Rectal smooth muscle tissue (tissue), 1 donor: ENCODE data around the gene RNASET2.
"Not testable (repeated sequence)": the region's sequence is repeated elsewhere in the genome, so short reads cannot be mapped to it uniquely, and the experiment has no call there.

Source experiments
- H3K27ac ChIP-seq: one replicate; pipeline ENCODE4 v1.7.0; 2013; ENCODE audit warnings: low read depth, low read length, inconsistent platforms
- H3K27me3 ChIP-seq: one replicate; pipeline ENCODE4 v1.7.0; 2013; ENCODE audit warnings: low read length; ENCODE audit not compliant: control insufficient read depth, insufficient read depth
- H3K36me3 ChIP-seq: one replicate; pipeline ENCODE4 v1.7.0; 2013; ENCODE audit warnings: low read length; ENCODE audit not compliant: control insufficient read depth, insufficient read depth
- H3K4me1 ChIP-seq: one replicate; pipeline ENCODE4 v1.7.0; 2013; ENCODE audit warnings: low read length; ENCODE audit not compliant: control insufficient read depth, insufficient read depth
- H3K4me3 ChIP-seq: one replicate; pipeline ENCODE4 v1.7.0; 2013; ENCODE audit warnings: low read length
- H3K9ac ChIP-seq: one replicate; pipeline ENCODE4 v1.7.0; 2013; ENCODE audit warnings: low read length

RNASET2 gene

DNA sequence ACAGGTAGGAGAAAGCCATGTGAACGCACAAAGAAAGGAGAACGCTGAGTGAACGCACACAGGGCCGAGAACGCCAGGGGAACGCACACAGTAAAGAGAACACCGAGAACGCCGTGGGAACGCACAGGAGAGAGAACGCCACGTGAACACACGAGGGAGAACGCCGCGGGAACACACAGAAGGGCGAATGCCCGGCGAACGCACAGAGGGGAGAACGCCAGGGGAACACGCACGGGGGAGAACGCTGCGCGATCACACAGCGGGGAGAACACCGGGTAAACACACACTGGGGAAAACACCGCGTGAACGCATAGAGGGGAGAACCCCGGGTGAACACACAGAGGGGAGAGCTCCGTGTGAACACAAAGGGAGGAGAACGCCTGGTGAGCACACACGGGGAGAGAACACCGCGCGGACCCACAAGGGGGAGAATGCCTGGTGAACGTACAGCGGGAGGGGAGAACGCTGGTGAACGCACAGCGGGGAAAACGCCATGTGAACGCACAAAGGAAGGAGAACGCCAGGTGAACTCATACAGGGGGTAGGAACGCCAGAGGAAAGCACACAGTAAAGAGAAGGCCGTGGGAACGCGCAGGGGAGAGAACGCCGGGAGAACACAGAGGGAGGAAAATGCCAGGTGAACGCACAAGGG, 55.3 kb downstream of the RNASET2 start:
- no peaks in the 10 kb centered on the region for H3K36me3 ChIP-seq
- no peak overlapping the region for H3K27ac ChIP-seq
- H3K4me3 ChIP-seq = no peak overlapping the region
- H3K27me3 ChIP-seq = no peaks in the 10 kb centered on the region
- H3K9ac ChIP-seq = no peak overlapping the region
- no peaks in the 10 kb centered on the region for H3K4me1 ChIP-seq

DNA sequence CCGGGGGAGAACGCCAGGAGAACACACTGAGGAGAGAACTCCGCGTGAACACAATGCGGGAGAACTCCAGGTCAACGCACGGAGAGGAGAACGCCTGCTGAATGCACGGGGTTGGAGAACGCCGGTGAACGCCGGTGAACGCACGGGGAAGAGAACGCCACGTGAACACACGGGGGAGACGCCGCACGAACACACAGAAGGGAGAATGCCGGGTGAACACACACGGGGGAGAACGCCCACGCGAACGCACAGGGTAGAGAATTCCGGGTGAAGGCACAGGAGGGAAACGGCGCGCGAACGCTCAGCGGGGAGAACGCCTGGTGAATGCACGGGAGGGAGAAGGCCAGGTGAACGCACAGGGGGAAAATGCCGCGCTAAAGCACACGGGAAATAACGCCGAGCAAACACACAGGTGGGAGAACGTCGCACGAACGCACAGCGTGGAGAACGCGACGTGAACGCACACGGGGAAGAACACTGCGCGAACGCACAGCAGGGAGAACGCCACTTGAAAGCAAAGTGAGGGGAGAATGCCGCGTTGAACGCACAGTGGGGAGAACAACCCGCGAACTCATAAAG, 56.1 kb downstream of the RNASET2 start:
- Histone ChIP-seq H3K9ac (no peak overlapping the region), H3K27ac (no peak overlapping the region), H3K4me3 (no peak overlapping the region), H3K4me1 (no peaks in the 10 kb centered on the region), H3K27me3 (no peaks in the 10 kb centered on the region), H3K36me3 (no peaks in the 10 kb centered on the region)

DNA sequence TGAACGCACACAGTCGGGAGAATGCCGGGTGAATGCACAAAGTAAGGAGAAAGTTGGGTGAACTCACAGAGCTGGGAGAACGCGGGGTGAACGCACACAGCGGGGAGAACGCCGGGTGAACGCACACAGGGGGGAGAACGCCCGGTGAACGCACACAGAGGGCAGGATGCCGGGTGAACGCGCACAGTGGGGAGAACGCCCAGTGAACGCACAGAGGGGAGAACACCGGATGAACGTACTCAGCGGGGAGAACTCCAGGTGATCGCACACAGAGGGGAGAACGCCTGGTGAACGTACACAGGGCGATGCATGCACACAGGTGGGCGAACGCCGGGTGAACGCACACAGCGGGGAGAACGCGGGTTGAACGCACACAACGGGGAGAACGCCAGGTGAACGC, 57.4 kb downstream of the RNASET2 start:
- no peaks in the 10 kb centered on the region for H3K4me1 ChIP-seq
- no peaks in the 10 kb centered on the region for H3K36me3 ChIP-seq
- no peaks in the 10 kb centered on the region for H3K27me3 ChIP-seq
- H3K9ac ChIP-seq = no peak overlapping the region
- H3K27ac ChIP-seq = no peak overlapping the region
- H3K4me3 ChIP-seq = no peak overlapping the region

- not testable (repeated sequence) for H3K4me3 ChIP-seq, H3K4me1 ChIP-seq, H3K9ac ChIP-seq, H3K27ac ChIP-seq, H3K27me3 ChIP-seq, H3K36me3 ChIP-seq
These were observed 61.7 kb downstream of the RNASET2 start for GRCh38 chr6:166894614-166895013.

DNA sequence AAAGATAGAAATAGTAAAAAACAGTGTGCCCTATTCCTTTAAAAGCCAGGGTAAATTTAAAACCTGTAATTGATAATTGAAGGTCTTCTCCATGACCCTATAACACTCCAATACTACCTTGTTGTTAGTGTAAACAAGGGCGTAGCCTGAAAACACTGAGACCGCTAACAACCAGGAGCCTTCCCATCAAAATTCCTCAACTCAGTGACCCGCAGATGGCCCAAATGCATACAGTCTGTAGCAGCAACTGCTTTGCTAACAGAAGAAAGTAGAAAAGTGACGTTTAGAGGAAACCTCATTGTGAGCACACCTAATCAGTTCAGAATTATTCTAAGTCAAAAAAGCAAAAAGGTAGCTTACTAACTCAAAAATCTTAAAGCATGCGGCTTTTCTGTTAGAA, 63.9 kb downstream of the RNASET2 start:
- not testable (repeated sequence) for H3K9ac ChIP-seq, H3K36me3 ChIP-seq, H3K27ac ChIP-seq, H3K4me3 ChIP-seq, H3K4me1 ChIP-seq, H3K27me3 ChIP-seq

DNA sequence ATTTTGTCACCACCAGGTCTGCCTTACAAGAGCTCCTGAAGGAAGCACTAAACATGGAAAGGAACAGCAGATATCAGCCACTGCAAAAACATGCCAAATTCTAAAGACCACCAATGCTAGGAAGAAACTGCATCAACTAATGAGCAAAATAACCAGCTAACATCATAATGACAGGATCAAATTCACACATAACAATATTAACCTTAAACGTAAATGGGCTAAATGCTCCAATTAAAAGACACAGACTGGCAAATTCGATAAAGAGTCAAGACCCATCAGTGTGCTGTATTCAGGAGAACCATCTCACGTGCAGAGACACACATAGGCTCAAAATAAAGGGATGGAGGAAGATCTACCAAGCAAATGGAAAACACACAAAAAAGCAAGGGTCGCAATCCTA, 69.6 kb downstream of the RNASET2 start:
- not testable (repeated sequence) for H3K4me3 ChIP-seq, H3K4me1 ChIP-seq, H3K27ac ChIP-seq, H3K9ac ChIP-seq, H3K27me3 ChIP-seq, H3K36me3 ChIP-seq

DNA sequence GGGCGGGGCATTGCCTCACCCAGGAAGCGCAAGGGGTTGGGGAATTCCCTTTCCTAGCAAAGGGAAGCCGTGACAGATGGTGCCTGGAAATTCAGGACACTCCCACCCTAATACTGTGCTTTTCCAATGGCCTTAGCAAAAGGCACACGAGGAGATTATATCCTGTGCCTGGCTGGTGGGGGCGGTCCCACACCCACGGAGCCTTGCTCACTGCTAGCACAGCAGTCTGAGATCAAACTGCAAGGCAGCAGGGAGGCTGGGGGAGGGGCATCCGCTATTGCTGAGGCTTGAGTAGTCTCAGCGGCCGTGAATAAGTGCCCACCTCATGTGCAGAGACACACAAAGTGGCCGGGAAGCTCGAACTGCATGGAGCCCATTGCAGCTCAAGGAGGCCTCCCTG, 71.4 kb downstream of the RNASET2 start:
- not testable (repeated sequence) for H3K4me3 ChIP-seq, H3K4me1 ChIP-seq, H3K9ac ChIP-seq, H3K27me3 ChIP-seq, H3K36me3 ChIP-seq, H3K27ac ChIP-seq

DNA sequence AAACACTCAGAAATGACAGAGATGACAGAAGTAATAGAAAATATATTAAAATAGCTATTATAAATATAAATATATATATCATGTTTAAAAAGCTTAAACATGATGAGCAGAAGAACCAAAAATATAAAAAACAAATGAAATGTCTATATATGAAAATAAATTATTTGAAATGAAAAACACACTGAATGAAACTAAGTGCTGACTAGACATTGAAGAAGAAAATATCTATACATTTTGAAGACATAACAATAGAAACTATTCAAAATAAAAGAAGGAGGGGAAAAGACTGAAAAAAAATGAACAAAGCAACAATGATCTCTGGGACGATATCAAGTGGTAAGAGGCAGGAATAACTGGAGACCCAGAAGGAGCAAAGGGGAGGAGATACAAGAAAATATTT, 76.8 kb downstream of the RNASET2 start:
- Histone ChIP-seq H3K27me3 (no peaks in the 10 kb centered on the region), H3K9ac (no peak overlapping the region), H3K27ac (no peak overlapping the region), H3K4me3 (no peak overlapping the region), H3K4me1 (no peaks in the 10 kb centered on the region), H3K36me3 (no peaks in the 10 kb centered on the region)
